Measurements from ENCODE around the gene GNA14.
A peak's percentile ranks its signal among the peaks of the same experiment; 100 is the strongest.
"Not testable (repeated sequence)": the region's sequence is repeated elsewhere in the genome, so short reads cannot be mapped to it uniquely, and the experiment has no call there.

Gene GNA14

DNA sequence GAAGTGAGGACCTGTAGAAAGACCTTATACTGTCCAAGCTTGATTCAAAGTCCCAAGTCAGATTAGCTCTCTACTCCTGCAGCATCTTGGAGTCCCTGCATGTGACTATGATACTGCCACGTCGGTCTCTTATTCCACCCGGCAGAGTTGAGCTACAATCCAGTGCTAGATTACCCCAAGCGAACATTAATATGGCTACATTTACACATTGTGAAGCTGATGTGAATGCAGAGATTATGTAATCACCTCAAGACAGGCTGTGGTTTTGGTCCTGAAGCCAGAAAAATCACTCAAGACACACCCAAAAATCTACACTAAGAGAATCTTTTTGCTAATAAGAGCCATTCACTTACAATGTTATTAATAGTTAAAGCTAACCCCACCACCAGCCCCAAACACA, 116.7 kb downstream of the GNA14 start:
- no peak for DNase-seq

DNA sequence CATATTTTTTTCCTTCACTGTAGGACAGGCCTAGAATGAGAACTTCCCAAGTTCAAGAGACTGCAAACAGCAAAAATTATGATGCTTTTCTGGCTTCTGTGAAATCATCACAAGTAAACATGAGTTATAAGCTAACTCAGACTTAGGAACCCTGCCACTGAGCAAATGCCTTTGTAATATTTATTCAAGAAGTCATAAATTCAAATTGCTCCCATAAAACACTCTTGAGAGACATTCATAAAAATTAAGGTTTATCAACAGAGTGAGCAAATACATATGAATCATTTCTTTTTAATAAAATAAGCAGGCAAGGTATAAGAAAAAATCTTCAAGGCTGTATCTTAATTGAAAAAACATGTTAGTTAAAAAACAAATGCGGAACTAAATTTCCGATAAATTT, 124.2 kb downstream of the GNA14 start:
- DNase-seq: no peak

DNA sequence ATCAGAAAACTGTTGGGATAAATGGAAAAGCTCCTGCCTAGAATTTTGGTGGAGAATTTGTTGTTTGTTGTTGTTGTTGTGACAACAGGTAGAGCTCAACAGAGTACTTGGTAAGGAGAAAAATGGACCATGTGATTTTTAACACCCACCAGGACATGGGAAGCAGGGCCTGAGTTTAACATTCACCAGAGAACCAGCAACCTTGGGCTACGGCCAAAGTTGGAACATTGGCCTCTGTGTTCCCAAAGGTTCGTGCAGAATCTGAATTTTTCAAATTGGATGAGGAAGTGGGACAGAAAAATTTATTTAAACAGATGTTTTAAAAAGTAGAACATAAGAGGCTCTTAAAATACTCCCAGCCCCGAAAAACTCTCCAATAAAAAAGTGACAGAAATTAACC, 127.0 kb downstream of the GNA14 start:
- no peak for DNase-seq

DNA sequence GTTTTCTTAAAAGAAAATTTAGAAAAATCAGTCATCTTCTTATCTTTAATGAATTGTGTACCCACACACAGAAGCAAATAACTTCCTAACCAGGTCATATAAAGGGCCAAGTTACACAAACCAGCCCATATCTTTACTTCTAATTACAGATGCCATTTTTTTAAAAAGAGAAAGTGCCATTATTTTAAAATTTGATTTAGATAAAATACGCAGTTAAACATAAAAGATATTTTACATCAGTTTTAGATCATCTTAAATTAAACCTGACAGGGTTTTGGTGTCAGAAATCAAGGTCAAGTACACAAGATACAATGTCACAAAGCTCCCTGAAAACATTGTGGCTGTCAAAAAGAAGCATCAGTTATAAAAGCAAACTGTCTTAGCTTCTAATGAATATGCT, 129.4 kb downstream of the GNA14 start:
- DNase-seq: no peak

DNA sequence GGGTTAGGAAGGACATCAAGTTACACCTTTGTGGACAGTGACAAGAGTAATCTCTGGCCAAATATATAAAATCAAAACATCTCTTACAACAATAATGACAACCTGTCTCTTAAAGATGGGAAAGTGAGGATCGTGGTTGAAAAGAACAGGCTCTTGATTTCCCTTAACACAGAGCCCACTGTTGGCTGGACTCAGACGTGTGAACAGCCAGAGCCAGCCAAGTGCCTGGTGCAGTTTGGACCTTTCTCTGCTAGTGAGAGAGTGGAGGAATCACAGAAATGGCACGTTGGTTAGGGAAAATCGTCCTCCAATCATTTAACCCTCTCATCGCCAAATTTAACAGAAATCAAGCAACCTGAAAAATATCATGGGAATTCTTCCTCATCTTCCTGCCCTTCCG, 131.3 kb downstream of the GNA14 start:
- DNase-seq: no peak

DNA sequence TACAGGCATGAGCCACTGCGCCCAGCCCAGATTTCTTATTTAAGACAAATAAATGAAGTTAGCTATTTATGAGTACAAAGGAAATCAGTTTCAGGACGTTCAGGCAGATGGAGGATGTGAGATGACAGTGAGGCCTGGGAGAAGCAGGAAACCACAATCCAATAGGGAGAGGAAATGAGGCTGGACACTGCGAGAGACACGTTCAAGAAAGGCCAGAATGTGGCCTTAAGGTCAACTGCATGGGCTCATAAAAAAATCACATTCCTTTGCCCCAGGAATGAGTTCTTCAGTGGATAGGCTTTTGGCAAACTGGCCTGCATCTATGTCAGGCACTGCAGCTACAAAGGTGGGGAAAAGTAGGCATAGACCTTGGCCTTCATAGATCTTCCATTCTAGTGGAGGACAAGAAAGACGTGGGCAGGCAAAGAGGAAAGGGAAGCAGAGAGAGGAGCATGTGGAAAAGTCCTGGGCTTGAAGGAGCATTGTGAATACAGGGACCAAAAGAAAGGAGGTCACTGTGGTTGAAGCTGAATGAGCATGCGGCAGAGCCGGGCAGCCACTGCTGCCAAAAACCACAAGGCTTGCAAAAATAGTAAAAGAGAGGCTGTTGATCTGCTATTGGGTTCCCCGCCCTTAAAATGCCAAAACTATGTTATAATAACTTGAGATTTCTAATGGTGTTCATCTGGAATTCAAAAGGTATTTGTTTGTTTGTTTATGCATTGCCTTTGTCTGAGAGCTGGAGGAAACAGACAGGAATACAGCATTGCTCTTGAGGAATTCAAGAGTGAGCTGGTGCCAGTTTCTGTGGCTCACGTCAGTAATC, 133.0 kb downstream of the GNA14 start:
- DNase-seq: no peak

DNA sequence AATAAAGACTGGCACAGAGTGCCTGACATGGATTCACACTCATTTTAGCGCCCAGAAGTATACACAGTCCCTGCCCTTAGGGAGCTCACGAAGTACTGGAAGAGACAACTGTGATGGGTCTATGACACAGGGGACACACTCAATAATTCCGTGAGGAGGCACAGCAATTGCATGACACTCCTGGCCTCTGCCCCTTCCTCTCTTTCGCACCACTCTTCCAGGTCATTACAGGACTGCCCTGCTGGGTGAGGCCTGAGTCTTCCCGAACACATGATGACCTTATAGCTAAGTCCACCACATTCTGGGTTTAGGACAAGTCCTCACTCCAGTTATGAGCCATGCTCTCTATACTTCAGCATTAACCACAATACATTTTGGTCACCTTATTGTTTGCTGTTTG, 134.7 kb downstream of the GNA14 start:
- DNase-seq: no peak

DNA sequence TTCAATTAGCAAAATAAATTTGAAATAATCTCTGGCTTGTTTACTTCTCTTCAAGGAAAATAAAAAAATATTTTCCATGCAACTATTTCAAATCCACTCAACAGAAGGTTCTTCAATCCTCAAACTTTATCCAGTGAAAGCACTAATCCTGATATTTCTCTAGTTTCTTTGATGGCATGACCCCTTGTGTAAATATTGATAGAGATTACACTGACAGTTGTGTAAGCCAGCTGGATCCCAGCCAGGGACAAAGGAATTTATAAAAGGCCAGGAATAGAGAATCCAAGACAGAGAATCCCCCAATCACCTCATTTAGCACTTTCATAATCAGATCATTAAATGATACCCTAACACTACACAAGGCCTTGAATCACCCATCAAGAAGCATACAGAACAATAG, 135.2 kb downstream of the GNA14 start:
- DNase-seq: no peak

DNA sequence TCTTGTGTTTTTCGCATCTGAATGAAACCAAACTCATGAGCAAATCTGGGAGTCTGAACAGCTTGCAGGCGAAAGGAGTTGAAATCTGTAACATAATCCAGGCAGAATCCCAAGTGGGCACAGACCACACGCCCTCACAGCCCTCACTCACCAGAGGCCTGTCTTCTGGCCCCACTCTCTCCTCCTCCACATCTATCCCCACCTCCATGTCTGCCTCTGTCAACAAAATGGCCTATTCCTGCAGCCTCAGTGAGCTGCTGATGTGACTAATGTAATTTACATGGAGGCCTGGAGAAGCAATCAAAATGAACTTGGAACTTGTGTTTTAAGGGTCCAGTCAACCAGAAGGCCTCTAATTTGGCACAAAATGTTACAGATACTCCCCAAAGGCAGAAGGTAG, 136.6 kb downstream of the GNA14 start:
- DNase-seq: no peak

DNA sequence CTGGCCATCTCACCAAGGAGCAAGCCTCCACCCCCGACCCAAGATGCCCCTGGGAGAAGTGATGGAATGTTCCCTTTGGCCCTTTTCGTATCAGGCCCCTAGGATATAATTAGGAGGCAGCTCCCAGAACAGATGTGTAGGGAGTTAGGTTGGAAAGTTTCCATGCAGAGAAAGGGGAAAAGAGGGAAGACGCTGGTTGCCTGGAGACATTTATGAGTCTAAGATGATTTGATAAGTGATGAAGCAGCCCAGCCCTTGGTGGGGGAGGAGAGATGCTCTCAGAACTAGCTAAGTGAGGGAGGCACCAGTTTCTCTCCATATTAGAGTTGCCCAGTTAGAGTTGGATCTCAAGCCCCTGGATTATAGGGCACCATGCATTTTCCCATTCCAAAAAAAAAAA, 137.5 kb downstream of the GNA14 start:
- no peak for DNase-seq

DNA sequence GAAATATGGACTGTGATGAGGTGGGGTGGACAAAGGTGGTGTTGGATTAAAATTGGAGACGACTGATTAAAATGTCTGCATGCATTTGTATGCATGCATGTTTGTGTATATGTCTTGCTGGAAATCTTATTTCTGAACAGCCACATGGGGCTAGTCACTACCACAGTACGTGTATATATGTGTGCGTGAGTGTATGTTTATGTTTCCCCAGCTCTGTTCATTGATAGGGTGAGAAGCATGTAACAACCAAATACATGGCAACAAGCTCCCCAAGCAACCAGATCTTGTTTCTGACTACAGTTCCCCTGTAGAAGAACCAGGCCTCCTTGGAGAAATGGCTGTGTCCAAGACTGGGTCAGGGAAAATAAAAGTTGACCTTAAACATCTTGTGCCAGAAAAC, 139.7 kb downstream of the GNA14 start:
- no peak for DNase-seq

DNA sequence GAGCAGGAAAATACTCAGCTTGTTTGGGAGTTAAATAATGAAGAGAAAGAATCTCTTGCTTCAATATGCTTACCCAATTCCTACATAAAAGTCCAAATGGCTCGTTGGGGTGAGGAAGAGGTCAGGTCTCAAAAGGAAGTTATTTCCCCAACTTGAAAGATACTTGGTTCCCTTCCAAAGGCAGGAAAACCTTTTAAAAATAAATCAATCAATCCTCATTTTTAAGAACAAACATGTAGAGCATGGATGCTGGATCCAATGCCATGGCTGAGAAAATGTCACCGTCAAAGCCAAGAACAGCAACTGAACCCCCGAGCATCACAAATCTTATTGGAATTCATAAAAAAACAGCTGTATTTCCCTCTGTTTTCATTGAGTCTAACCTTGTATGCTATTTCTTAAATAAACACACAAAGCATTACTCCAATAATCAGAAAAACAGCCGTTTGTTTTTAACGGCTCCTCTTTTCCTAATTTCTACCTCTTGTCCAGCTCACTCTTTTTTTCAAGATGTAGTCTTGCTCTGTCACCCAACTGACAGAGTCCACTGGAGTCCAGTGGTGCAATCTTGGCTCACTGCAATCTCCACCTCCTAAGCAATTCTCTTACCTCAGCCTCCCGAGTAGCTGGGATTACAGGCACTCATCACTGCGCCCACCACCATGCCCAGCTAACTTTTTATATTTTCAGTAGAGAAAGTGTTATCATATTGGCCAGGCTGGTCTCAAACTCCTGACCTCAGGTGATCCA, 140.7 kb downstream of the GNA14 start:
- no peak for DNase-seq

DNA sequence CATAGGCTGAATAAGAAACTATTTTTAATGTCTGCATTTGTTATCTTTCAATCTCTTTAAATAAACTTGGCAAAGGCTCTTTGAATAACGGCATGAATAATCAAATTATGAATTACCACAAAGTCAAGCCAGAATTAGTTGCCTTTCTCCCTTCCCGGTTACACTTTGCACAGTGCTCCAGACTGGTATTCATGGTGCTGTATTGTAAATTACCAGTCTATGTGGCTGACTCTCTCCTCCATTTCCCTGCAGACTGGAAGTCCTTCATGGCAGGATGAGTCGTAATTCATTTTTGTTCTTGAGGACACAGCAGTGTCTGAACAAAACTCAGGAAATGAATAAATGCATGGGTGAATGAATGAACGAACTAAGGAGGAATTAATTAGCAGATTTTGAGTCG, 142.9 kb downstream of the GNA14 start:
- DNase-seq: no peak

DNA sequence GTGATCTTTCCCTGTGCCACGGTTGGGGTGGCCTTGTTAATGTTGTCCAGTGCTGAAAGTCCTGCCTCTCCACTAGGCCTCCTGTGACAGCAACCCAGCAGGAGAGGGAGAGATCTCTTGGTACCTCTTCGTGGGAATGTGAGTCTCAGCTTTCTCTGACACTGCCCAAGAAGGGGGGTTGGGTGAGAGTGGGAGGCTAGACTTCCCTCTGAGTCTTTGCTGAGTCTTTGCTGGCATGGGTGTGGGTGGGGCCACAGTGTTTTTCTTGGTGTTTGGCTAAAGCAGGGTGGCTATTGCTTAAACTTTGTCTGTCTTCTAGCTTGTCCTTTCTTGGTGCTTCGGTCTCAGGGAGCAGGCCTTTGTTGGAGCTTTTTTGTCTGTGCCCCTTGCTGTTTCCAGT, 145.6 kb downstream of the GNA14 start:
- no peak for DNase-seq

DNA sequence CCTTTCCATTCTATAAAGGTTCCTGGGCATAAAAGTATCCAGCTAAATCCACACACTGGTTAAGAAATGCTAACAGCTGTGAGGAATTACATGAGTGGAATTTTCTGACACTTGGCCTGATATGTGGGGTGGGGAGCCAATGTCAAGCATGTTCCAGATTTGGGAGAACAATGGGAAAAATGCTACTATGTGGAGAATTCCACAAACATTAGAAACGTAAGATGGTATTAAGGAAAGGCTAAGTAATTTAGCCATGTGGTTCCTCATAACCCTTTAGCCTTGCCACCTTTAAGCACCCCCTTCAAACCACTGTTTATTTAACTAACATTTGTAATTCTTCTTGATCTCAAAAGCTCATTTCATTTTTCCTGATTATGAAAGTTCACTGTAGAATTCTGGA, 149.2 kb downstream of the GNA14 start:
- DNase-seq: no peak

DNA sequence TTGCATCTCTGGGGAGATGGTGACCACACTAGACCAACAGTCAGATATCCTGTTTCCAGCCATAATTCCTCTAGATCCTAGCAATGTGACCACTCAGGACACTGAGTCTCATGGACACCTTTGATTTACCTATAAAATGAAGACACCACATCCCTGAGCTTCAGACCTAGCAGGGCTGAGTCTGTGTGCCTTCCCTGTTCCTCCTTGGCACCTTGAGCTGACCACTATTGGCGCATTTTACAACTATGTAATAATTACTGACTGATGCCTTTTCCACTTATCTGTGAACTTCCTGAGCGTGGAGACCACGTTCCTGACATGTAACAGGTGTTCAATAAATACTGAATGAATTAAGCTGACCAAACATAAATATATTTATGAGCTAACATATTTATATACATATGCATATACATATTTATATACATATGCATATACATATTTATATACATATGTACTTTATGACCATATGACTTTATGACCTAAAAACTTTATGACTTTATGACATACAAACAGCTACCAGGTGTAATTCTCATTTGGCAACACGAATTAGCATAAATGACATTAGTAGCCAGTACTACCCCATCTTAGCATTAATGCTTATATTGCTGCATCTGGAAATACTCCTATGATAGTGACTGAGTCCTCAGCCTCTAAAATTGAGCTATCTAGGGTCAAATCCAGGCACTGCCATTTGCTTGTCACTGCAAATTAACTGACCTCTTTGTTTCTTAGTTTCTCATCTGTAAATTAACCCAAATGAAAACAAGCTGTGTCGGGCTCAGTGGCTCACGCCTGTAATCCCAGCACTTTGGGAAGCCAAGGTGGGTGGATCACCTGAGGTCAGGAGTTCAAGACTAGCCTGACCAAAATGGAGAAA, 150.6 kb downstream of the GNA14 start:
- DNase-seq: no peak

DNA sequence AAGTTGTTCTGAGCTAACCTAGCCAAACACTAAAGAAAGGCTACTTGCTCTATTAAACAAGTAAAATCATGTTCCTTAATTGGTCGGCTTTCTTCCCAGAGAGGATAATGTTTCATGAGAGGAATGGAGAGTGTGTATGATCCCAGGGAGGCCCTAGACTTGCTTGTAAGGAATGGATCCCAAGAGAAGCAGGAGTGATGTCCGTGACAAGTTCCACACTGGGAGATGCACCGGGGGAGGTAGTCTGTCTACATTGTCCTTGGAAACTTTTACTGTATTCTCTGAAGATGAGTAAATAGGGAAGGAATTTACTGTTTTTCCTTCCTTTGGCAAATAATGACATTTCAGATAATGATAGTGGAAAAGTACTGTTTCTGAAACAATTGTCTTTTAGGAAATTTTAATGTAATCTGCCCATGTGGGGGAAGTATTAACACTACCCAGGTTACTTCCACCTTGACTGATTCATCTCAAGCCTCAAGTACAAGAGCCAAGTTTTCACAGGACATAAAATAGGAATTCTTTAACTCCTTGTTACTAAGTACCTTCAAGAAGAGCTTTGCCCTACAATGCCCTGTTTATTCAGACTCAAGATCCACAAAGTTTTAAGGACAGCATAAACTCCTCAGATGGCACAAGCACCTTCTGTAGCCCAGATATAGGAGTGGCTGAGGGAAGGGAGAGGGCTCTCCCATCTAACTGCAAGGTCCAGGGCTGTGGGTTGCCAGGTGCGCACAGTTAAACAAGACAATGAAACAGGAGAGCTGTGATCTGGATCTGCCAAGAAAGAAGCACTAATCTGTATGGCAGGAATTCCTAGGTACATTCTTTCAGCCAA, 152.1 kb downstream of the GNA14 start:
- no peak for DNase-seq

DNA sequence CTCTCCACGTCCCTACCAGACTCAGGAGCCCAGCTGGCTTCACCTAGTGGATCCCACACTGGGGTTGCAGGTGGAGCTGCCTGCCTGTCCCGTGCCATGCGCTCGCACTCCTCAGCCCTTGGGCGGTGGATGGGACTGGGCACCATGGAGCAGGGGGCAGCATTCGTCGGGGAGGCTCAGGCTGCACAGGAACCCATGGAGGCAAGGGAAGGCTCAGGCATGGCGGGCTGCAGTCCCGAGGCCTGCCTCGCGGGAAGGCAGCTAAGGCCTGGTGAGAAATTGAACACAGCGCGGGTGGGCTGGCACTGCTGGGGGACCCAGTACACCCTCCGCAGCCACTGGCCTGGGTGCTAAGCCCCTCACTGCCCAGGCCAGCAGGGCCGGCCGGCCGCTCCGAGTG, 157.8 kb downstream of the GNA14 start:
- DNase-seq: not testable (repeated sequence)

DNA sequence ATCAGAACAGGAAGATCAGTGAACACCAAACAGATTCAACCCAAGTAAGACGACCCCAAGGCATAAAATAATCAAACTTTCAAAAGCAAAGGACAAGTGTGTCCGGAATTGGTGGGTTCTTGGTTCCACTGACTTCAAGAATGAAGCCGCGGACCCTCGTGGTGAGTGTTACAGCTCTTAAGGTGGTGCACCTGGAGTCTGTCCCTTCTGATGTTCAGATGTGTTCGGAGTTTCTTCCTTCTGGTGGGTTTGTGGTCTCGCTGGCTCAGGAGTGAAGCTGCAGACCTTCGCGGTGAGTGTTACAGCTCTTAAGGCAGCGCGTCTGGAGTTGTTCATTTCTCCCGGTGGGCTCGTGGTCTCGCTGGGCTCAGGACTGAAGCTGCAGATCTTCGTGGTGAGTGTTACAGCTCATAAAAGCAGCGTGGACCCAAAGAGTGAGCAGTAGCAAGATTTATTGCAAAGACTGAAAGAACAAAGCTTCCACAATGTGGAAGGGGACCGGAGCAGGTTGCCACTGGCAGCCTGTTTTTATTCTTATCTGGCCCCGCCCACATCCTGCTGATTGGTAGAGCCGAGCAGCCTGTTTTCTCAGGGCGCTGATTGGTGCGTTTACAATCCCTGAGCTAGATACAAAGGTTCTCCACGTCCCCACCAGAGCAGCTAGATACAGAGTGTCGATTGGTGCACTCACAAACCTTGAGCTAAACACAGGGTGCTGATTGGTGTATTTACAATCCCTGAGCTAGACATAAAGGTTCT, 158.5 kb downstream of the GNA14 start:
- DNase-seq: not testable (repeated sequence)

DNA sequence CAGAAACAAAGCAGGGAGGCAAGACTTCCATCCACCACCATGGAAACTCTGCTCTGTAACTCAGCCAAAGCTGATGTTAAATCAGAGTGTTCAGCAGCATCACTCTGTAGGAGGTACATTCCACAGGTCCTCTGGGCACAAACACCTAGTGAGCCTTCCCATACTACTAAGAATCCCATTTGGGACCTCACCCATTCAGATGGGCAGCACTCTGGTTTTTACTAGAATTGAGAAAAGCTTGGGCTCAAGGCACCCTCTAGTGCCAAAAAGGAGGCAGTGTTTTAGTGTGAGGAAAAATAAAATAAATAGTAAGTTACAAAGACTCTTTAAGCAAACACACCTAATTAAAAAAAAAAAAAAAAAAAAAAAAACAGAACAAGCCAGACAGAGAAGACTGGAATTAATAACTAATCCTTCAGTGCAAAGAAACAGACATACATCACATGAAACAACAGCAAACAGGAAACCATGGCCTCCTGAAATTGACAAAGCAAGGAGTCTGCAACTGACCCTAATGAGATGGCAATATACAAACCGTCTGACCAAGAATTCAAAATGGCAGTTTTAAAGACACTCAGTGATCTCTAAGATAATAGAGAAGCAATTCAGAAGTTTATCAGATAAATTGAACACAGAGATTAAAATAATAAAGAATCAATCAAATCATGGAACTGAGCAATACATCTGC, 159.5 kb downstream of the GNA14 start:
- peak; percentile 3 for DNase-seq

DNA sequence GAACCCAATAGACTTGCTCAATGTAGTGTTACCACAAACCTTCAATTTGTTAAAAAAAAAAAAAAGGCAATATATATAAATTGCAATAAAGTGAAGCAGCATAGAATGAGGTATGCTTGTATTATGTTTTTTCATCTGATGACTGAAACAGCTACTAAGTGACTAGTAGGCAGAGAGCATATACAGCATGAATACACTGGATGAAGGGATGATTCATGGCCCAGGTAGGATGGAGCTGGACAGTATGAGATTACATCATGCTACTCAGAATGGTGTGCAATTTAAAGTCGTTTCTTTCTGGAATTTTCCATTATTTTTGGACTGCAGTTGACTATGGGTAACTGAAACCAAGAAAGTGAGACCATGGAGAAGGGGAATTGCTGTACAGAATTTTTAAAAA, 161.2 kb downstream of the GNA14 start:
- no peak for DNase-seq

Measured in NCI-H1436 treated with DMSO at 0.1 percent for 48 hours (cell line).